ENCODE results near the gene PJVK.

DNA sequence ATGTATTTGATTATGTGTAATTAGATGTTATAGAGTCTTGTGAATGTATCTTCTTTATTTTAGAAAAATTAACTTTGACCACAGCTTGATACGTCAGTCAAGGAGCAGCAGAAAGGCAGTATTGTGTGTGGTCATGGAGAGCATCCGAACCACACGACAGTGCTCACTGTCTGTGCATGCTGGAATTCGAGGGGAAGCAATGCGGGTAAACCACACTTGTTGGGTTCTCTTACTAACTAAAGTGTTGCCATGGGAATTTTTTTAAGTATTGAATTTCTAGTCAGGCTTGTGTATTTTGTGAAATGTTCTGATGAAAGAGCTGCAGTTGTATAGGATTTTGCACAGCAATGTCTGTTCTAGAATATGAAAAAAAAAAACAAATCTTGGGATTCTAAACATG lies 4.8 kb downstream of the PJVK start:
- TF ChIP-seq POLR2A (IDR thresholded peaks at IDR 0.05; ENCODE audit: low read depth) (no peak), POLR2AphosphoS5 (IDR thresholded peaks at IDR 0.05) (no peak)
